ENCODE measurements around the gene FBXL7. TPM values are rescaled to one million over a fixed set of nuclear protein-coding genes. Genes with fewer than 3 reads are reported as not detected.

Gene FBXL7
- polyA plus RNA-seq, 3 donors: 23.9 to 29.1 (median 28.1) TPM

GRCh38 chr5:15597804-15598203, 97.8 kb downstream of the FBXL7 start:
- no peak for DNase-seq (ENCODE audit: extremely low read depth in 1 of 11, low read depth in 9 of 11, low spot score in 4 of 11)

GRCh38 chr5:15598294-15598902, 98.4 kb downstream of the FBXL7 start:
- DNase-seq (ENCODE audit: extremely low read depth in 1 of 11, low read depth in 9 of 11, low spot score in 4 of 11): no peak

- DNase-seq (ENCODE audit: extremely low read depth in 1 of 11, low read depth in 9 of 11, low spot score in 4 of 11): no peak
Measured at GRCh38 chr5:15600035-15600434, 100.1 kb downstream of the FBXL7 start.

- no peak for DNase-seq (ENCODE audit: extremely low read depth in 1 of 11, low read depth in 9 of 11, low spot score in 4 of 11)
Measured at GRCh38 chr5:15601274-15601673, 101.3 kb downstream of the FBXL7 start.

- no peak for DNase-seq (ENCODE audit: extremely low read depth in 1 of 11, low read depth in 9 of 11, low spot score in 4 of 11)
Measured at GRCh38 chr5:15601853-15602252, 101.9 kb downstream of the FBXL7 start.

- no peak for DNase-seq (ENCODE audit: extremely low read depth in 1 of 11, low read depth in 9 of 11, low spot score in 4 of 11)
Measured at GRCh38 chr5:15604986-15605385, 105.0 kb downstream of the FBXL7 start.

- DNase-seq (ENCODE audit: extremely low read depth in 1 of 11, low read depth in 9 of 11, low spot score in 4 of 11): no peak
Measured at GRCh38 chr5:15606197-15606596, 106.2 kb downstream of the FBXL7 start.

GRCh38 chr5:15607076-15607475, 107.1 kb downstream of the FBXL7 start:
- no peak for DNase-seq (ENCODE audit: extremely low read depth in 1 of 11, low read depth in 9 of 11, low spot score in 4 of 11)

- DNase-seq (ENCODE audit: extremely low read depth in 1 of 11, low read depth in 9 of 11, low spot score in 4 of 11): no peak
Measured at GRCh38 chr5:15609076-15609725, 109.2 kb downstream of the FBXL7 start.

GRCh38 chr5:15610216-15610615, 110.2 kb downstream of the FBXL7 start:
- no peak for DNase-seq (ENCODE audit: extremely low read depth in 1 of 11, low read depth in 9 of 11, low spot score in 4 of 11)

GRCh38 chr5:15611008-15611407, 111.0 kb downstream of the FBXL7 start:
- no peak for DNase-seq (ENCODE audit: extremely low read depth in 1 of 11, low read depth in 9 of 11, low spot score in 4 of 11)

GRCh38 chr5:15612915-15613635, 113.1 kb downstream of the FBXL7 start:
- DNase-seq (ENCODE audit: extremely low read depth in 1 of 11, low read depth in 9 of 11, low spot score in 4 of 11): no peak

- no peak for DNase-seq (ENCODE audit: extremely low read depth in 1 of 11, low read depth in 9 of 11, low spot score in 4 of 11)
Measured at GRCh38 chr5:15614679-15615078, 114.7 kb downstream of the FBXL7 start.

GRCh38 chr5:15615859-15616258, 115.9 kb downstream of the FBXL7 start:
- DNase-seq (ENCODE audit: extremely low read depth in 1 of 11, low read depth in 9 of 11, low spot score in 4 of 11): no peak

GRCh38 chr5:15618938-15619337, 119.0 kb downstream of the FBXL7 start:
- no peak for DNase-seq (ENCODE audit: extremely low read depth in 1 of 11, low read depth in 9 of 11, low spot score in 4 of 11)

GRCh38 chr5:15620501-15620900, 120.5 kb downstream of the FBXL7 start:
- no peak for DNase-seq (ENCODE audit: extremely low read depth in 1 of 11, low read depth in 9 of 11, low spot score in 4 of 11)

- DNase-seq (ENCODE audit: extremely low read depth in 1 of 11, low read depth in 9 of 11, low spot score in 4 of 11): no peak
Measured at GRCh38 chr5:15621094-15621493, 121.1 kb downstream of the FBXL7 start.

GRCh38 chr5:15623794-15624193, 123.8 kb downstream of the FBXL7 start:
- no peak for DNase-seq (ENCODE audit: extremely low read depth in 1 of 11, low read depth in 9 of 11, low spot score in 4 of 11)

- no peak for DNase-seq (ENCODE audit: extremely low read depth in 1 of 11, low read depth in 9 of 11, low spot score in 4 of 11)
Measured at GRCh38 chr5:15627109-15627508, 127.1 kb downstream of the FBXL7 start.

GRCh38 chr5:15627647-15628046, 127.7 kb downstream of the FBXL7 start:
- DNase-seq (ENCODE audit: extremely low read depth in 1 of 11, low read depth in 9 of 11, low spot score in 4 of 11): no peak

All from renal cortex interstitium (tissue), 11 donors.